ENCODE data around the gene ZNF532.

ZNF532 gene

DNA sequence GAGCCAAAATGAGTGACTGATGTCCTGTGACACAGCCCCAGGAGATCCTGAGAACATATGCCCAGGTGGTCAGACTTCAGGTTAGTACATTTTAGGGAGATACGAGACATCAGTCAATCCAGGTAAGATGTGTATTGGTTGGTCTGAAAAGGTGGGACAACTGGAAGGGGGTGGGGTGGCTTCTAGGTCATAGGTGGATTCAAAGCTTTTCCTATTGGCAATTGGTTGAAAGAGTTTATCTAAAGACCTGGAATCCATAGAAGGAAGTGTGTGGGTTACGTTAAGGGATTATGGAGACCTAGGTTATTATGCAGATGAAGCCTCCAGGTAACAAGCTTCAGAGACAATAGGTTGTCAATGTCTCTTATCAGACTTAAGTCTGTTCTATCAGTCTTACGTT lies 136.5 kb downstream of the ZNF532 start:
- no peak overlapping the region for H3K27ac ChIP-seq
- TF ChIP-seq, protein P1, sequence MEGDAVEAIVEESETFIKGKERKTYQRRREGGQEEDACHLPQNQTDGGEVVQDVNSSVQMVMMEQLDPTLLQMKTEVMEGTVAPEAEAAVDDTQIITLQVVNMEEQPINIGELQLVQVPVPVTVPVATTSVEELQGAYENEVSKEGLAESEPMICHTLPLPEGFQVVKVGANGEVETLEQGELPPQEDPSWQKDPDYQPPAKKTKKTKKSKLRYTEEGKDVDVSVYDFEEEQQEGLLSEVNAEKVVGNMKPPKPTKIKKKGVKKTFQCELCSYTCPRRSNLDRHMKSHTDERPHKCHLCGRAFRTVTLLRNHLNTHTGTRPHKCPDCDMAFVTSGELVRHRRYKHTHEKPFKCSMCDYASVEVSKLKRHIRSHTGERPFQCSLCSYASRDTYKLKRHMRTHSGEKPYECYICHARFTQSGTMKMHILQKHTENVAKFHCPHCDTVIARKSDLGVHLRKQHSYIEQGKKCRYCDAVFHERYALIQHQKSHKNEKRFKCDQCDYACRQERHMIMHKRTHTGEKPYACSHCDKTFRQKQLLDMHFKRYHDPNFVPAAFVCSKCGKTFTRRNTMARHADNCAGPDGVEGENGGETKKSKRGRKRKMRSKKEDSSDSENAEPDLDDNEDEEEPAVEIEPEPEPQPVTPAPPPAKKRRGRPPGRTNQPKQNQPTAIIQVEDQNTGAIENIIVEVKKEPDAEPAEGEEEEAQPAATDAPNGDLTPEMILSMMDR (conservative IDR thresholded peaks at IDR 0.05), result no peak

GRCh38 chr18:59001721-59002120 lies 137.0 kb downstream of the ZNF532 start:
- TF ChIP-seq, protein P1 (conservative IDR thresholded peaks at IDR 0.05), result no peak
- H3K27ac ChIP-seq, result no peak overlapping the region

DNA sequence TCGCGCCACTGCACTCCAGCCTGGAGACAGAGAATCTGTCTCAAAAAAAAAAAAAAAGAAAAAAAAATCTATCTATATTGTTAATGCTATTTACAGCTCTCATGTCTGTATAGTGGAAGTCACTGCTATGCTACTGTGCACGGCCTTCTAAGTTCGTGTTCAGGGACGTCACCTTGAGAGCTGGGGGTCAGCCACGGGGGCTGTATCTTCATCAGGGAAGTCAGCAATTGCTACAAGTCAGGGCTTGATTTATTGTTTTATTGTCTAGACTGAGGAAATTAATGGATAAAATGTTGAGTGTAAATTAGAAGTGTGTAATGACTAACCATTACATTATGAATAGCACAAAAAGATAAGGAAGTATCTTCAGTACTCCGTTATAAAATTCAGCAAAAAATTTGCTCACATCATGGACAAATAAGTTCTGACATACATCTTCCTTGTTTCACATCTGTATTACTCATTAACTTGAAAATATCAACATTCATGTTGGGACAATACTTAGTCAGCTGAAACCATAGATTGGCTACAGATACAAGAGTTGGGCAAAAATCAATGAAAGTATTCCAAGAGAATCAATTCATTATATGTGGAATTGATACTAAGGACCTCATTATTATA lies 138.4 kb downstream of the ZNF532 start:
- TF ChIP-seq, protein P1 (conservative IDR thresholded peaks at IDR 0.05), result no peak
- no peak overlapping the region for H3K27ac ChIP-seq

GRCh38 chr18:59005262-59005661 lies 140.6 kb downstream of the ZNF532 start:
- TF ChIP-seq, protein P1 (conservative IDR thresholded peaks at IDR 0.05), result no peak
- H3K27ac ChIP-seq, result peak overlapping the region; percentile 16; the same call in 1 of the 2 replicates

DNA sequence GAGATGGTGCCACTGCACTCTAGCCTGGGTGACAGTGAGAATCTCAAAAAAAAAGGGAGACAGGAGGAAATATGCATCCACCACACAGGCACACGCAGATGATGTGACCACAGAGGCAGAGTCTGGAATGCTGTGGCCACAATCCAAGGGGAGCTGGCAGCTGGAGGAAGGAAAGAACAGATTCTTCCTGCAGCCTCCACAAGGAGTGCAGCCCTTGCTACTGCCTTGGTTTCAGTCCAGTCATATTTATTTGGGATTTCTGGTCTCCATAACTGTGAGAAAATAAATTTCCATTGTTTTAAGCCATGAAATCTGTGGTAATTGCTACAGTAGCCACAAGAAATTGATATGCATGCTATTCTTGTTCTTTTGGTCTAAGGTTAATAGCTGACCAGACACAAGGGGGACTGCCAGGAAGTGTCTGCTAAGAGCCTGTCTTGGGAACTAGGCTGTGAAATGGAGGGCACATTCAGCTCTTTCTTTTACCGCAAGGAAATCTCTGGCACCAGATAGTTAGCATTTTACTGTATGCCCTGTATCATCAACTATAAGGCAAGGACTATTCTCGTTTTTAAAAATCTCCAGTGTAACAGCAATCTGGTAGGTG lies 141.9 kb downstream of the ZNF532 start:
- H3K27ac ChIP-seq, result no peak overlapping the region
- TF ChIP-seq, protein P1 (conservative IDR thresholded peaks at IDR 0.05), result no peak

GRCh38 chr18:59008302-59008974 lies 143.8 kb downstream of the ZNF532 start:
- H3K27ac ChIP-seq, result no peak overlapping the region
- TF ChIP-seq, protein P1 (conservative IDR thresholded peaks at IDR 0.05), result no peak

DNA sequence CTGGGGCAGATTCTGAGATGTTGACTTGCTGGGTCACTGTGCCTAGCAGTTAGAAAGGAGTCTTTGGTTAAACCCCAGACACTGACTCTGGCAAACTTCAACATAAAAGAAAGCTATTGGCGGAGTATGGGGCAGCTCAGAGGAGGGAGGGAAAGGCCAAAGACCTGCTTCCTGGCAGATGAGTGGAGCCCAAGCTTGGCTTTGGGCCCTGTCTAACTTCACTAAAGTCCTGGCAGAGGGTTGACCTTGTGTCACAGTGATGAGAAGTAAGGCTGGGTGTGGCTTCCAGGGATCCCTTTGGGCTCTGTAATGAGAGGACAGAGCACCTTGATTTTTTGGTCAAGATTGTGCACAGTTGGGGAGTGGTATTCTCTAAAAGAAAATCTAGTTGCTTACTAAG lies 145.2 kb downstream of the ZNF532 start:
- no peak overlapping the region for H3K27ac ChIP-seq
- TF ChIP-seq, protein P1 (conservative IDR thresholded peaks at IDR 0.05), result no peak
